ENCODE measurements around the gene FNIP2.

DNA sequence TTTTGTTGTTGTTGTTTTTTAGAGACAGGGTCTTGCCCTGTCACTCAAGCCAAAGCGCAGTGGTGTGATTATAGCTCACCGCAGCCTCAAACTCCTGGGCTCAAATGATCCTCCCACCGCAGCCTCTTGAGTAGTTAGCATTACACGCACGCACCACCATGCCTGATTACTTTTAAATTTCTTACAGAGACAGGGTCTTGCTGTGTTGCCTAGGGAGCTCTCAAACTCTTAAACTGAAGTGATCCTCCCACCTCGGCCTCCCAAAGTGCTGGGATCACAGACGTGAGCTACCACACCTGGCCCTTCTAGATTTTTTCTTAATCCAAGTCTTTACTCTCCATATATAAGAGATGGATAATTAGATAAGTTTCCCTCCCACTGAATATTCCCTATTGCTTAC, 29.2 kb downstream of the FNIP2 start:
- TF ChIP-seq, protein P1, sequence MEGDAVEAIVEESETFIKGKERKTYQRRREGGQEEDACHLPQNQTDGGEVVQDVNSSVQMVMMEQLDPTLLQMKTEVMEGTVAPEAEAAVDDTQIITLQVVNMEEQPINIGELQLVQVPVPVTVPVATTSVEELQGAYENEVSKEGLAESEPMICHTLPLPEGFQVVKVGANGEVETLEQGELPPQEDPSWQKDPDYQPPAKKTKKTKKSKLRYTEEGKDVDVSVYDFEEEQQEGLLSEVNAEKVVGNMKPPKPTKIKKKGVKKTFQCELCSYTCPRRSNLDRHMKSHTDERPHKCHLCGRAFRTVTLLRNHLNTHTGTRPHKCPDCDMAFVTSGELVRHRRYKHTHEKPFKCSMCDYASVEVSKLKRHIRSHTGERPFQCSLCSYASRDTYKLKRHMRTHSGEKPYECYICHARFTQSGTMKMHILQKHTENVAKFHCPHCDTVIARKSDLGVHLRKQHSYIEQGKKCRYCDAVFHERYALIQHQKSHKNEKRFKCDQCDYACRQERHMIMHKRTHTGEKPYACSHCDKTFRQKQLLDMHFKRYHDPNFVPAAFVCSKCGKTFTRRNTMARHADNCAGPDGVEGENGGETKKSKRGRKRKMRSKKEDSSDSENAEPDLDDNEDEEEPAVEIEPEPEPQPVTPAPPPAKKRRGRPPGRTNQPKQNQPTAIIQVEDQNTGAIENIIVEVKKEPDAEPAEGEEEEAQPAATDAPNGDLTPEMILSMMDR (IDR thresholded peaks at IDR 0.05), result no peak
- no peak for TF ChIP-seq POLR2A (IDR thresholded peaks at IDR 0.05)

All from heart left ventricle (tissue), 13 donors.